ENCODE data around the gene ADGRL1.
"Not testable (repeated sequence)": the region's sequence is repeated elsewhere in the genome, so short reads cannot be mapped to it uniquely, and the experiment has no call there.

ADGRL1 gene

DNA sequence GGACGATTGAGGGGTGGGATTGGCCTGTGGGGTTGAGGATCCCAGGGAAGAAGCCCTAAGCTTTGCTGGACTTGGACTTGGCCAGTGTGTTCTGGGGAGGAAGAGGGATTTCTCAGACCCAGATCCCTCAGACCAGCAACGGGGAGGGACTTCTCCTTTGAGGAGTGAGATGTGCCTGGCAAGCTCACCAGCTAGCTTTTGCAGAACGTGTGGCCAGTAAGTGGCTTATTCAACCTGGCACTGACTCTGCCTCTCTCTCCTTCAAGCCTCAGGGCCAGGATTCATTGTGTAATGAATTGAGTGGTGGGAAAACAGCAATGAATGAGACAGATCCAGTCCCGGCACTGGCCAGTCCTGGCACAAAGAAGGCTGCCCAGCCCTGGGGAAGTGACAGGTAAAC, 11.9 kb upstream of the ADGRL1 start:
- DNase-seq = not testable (repeated sequence)

DNA sequence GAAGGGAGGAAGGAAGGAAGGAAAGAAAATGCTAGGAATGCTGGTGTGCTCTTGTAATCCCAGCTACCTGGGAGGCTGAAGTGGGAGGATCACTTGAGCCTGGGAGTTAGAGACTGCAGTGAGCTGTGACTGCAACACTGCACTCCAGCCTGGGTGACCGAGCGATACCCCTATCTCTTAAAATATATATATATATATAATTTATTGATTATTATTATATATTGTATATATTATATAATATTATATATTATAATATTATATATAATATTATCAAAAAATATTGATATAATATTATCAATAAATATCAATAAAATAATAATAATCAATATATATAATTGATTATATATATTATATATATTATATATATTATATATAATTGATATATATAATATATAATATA, 8.6 kb upstream of the ADGRL1 start:
- no peak for DNase-seq

GRCh38 chr19:14210182-14210581, 4.2 kb upstream of the ADGRL1 start:
- not testable (repeated sequence) for DNase-seq

DNA sequence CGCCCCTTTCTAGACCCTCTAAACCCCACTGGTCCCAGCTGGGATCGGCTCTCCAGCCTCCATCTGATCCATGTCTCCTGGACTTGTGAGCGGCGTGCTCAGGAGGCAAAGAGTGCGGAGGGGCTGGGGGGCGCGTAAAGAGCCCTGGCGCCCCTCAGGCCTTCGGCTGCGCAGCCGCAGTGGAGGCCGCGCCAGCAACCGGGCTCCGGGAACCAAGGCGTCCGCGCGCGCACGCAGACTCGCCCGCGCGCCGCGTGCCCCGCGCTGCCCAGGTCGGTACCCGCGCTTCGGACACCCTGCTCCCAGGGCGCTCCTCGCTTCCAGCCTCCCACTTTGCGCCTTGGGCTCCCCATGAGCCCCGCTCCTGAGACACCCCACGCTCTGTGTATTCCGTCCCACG, 3.4 kb upstream of the ADGRL1 start:
- not testable (repeated sequence) for DNase-seq

DNA sequence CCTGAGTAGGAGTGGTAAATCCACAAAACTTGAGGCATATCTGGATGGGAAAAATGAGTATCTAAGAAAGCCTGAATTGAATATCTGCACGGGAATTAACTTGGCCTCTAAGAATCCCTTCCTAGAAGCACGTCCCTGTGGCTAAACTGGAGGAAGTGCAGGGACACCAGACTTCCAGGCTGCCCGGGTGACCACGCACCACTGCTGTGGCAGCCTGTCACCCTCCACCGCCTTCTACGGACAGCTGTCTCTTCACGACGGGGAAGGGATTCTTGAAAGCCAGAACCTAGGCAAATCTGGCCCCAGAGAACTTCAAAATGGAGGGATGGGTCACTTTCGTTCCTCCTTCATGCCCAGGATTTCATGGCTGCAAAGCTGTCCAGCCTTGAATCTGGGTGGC, 2.5 kb upstream of the ADGRL1 start:
- DNase-seq = not testable (repeated sequence)

GRCh38 chr19:14207796-14208195, 1.8 kb upstream of the ADGRL1 start:
- not testable (repeated sequence) for DNase-seq

- DNase-seq = peak; percentile 75
Measured at GRCh38 chr19:14206737-14207726, 1.1 kb upstream of the ADGRL1 start.

DNA sequence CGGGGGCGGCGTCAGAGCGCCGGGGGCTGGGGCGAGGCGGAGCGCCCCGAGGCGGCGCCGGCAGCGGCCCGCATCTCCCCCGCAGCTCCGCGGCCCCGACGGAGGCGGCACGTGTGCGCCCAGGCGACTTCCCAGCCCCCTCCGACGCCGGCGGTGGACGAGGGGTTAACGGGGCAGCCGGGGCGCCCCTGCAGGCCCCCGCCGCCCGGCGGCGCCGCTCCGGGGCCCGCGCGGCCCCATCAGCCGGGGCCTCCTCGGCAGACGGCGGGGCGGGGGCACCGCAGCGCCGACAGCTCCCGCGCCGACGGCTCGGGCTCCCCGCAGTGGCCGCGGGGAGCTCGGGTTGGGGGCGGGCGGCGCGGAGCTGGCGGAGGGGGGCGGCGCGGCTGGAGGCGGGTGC, 339 bp upstream of the ADGRL1 start:
- DNase-seq = not testable (repeated sequence)

GRCh38 chr19:14204676-14205451, 1.1 kb downstream of the ADGRL1 start:
- DNase-seq = not testable (repeated sequence)

GRCh38 chr19:14204219-14204618, 1.8 kb downstream of the ADGRL1 start:
- DNase-seq = not testable (repeated sequence)

- not testable (repeated sequence) for DNase-seq
Measured at GRCh38 chr19:14203788-14204187, 2.2 kb downstream of the ADGRL1 start.

GRCh38 chr19:14203177-14203576, 2.8 kb downstream of the ADGRL1 start:
- no peak for DNase-seq

DNA sequence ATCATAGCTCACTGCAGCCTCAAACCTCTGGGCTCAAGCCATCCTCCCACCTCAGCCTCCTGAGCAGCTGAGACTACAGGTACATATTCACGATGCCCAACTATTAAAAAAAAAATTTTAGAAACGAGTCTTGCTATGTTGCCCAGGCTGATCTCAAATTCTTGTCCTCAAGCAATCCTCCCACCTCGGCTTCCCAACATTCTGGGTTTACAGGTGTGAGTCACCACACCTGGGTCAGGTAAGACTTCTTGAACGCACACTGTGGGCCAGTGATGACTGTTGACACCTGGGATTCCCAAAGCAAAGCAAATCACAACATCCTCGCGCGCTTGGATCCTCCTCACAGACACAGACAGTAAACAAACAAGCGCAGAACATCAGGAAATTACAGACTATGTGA, 4.5 kb downstream of the ADGRL1 start:
- DNase-seq = not testable (repeated sequence)

- DNase-seq = not testable (repeated sequence)
Measured at GRCh38 chr19:14200147-14200841, 5.7 kb downstream of the ADGRL1 start.

DNA sequence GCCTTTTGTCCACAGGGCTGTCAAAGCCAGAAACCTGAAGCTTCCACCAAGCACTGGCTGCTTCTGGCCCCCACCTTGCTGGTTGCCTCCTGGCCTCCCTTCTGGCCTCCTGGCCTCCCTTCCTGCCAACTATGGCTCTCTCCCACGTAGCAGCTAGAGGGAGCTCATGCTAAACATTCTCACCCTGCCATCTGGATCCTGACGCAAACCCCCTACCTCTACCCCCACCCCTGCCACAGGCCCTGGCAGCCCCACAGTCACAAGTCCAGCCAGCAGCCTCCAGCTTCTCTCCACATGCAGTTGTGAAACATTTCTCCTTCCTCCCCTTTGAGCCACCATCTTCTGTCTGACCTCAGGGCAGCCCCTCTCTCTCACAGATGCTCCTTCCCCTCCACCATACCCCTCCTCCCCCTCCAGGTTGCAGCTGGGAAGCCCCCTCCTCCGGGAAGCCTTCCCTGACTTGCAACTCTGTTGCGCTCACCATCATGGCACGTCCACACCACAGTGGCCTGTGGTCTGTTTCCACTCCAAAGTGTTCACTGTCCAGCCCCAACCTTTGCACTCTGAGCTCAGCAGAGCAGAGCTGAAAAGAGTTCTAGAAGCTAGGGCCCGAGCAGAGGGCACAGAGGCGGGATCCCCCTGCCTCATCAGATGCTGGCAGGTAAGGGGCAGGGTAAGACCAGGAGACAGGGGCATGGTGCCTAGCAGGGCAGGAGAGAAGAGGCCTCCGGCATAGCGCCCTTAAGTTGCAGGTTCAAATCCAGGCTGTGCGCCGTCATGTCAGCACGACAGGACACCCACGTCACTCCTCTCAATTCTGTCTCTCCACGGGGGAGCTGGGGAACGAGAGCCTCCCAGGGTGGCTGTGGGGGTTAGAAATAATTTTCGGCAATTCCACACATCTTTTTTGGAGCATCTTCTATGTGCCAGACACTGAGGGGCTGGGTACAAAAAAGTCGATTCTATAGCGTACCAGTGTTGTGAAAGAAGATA, 7.3 kb downstream of the ADGRL1 start:
- no peak for DNase-seq

DNA sequence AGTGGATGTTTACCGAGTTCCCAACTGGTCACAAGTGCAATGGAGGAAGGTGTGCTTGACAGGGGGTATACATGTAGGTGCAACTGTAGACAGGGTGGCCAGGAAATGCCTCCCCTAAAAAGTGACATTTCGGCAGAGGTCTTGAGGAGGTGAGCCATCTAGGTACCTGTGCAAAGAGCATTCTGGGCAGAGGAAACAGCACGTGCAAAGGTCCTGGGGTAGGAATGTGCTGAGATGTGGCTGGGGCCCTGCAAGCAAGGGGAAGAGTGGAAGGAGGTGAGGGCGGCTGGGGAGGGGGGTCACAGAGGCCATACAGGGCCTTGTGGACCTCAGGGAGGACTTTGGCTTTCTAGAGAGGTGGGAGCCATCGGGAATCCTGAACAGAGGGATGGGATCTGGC, 8.1 kb downstream of the ADGRL1 start:
- no peak for DNase-seq

DNA sequence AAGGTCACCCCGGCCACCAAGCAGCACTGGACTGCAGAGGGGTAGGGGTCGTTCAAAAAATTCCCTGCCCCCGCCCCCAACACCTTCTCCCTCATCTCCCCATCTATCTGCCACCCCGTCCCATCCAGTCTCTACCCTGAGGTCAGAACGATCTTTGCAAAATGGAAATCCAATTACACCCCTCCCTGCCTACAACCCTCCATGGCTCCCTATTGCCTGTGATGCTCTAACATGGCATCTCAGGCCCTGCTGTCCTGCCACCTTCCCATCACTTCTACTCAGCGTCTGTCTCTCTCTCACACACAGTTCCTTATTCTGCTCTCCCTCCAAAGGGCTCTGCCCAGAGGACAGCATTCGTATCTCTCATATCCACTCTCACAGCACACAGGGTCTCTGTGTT, 8.7 kb downstream of the ADGRL1 start:
- DNase-seq = not testable (repeated sequence)

DNA sequence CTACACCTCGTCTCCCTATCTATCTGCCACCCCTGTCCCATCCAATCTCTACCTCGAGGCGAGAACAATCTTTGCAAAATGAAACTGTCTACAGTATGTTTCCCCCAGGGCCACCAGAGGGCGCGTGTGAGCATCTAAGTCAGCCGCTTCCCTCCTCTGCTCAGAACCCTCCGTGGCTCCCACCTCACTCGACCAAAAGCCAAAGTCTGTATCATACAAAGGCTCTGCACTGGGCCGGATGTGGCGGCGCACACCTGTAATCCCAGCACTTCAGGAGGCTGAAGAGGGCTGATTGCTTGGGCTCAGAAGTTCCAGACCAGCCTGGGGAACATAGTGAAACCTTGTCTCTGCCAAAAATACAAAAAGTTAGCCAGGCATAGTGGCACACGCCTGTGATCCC, 9.9 kb downstream of the ADGRL1 start:
- DNase-seq = not testable (repeated sequence)

DNA sequence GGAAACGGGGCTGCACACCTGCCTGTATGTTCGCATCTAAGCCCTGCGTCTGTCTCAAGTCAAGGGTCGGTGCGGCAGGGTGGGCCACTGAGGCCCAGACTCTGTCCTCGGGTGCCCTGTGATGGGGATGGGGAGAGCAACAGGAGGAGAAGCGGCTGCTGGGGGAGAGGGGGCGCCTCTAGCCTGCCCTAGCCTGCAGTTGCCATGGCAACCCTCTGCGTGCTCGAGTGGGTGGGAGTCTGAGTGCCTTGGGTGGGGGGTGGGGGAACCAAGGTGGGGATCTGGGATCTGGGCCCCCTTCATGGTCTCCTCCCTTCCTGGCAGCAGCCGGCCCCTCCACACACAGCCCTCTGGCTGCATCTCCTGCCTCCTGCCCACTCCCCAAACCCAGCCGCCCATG, 10.8 kb downstream of the ADGRL1 start:
- not testable (repeated sequence) for DNase-seq

DNA sequence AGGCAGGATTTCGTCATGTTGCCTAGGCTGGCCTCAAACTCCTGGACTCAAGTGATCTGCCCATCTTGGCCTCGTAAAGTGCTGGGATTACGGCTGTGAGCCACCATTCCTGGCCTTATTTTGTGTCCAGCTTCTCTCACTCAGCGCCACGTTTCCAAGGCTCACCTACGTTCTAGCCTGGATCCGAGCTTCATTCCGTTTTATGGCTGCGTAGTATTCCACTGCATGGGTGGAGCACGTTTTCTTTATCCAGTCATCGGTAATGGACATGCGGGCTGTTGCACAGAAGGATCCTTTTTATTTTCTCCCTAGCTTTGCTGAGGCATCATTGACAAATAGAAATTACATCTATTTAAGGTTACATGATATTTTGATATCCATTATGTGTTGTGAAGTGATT, 16.6 kb downstream of the ADGRL1 start:
- DNase-seq = no peak

DNA sequence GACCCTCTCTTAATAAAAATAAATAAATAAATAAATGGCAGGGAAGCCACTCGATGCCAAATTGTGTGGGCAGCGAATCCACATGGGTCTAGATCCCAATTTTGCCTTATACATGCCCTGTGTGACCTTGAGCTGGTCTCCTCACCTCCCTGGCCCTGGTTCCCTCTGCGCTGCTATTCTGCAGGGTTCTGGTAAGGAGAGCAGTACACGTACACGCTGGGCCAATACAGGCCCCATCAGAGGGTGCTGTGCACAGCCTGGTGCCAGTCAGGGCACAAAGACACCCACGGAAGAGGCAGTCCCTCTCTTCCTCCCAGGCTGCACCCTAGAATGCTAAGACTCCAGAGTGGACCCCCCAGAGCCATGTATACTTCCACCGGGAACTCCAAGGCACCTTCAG, 17.9 kb downstream of the ADGRL1 start:
- DNase-seq = not testable (repeated sequence)

DNA sequence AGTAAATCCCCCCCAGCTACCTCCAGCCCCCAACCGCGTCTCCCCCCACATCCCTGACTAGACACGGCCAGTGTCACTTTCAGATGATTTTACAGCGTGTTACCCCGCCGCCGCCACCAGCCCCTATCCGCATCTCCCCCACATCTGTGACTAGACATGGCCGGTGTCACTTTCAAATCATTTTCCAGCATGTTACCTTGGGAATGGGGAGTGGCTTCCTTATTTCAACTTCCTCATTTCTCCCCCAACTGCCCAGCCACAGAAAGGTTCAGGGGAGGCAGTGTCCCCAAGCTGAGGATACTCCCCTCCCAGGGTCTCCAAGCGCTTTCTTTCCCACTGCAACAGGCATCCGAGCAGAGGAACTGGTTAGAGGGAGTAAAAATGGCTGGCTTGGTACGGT, 18.4 kb downstream of the ADGRL1 start:
- DNase-seq = no peak

Measured in DMS 273 treated with DMSO at 0.1 percent for 48 hours (cell line).